Non-pigmented ciliary epithelial cell (primary cell): ENCODE measurements around the gene EGFL8.

Experiments used
- DNase-seq: peaks from one replicate; pipeline ENCODE4 v3.0.0-alpha.2; 2010; ENCODE audit warnings: low read depth

Gene EGFL8

DNA sequence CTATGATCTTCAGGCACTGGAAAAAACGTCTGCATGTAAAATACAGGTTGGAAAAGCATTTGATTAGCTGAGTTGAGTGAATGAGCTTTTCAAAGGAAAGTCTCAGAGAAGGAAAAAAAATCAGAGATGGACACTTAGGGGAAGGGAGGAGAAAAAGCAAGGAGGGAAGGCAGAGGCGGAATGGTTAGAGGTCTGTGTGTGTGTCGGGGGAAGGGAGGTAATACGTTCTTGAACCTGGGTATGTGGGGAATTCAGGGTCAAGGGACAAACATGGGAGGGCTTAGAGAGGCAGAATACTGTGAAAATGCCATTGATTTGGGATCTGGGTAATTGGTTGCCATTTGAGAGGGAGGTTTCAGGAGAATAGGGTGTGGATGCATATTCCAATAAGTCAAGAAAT, 17.7 kb upstream of the EGFL8 start:
- no peak for DNase-seq

DNA sequence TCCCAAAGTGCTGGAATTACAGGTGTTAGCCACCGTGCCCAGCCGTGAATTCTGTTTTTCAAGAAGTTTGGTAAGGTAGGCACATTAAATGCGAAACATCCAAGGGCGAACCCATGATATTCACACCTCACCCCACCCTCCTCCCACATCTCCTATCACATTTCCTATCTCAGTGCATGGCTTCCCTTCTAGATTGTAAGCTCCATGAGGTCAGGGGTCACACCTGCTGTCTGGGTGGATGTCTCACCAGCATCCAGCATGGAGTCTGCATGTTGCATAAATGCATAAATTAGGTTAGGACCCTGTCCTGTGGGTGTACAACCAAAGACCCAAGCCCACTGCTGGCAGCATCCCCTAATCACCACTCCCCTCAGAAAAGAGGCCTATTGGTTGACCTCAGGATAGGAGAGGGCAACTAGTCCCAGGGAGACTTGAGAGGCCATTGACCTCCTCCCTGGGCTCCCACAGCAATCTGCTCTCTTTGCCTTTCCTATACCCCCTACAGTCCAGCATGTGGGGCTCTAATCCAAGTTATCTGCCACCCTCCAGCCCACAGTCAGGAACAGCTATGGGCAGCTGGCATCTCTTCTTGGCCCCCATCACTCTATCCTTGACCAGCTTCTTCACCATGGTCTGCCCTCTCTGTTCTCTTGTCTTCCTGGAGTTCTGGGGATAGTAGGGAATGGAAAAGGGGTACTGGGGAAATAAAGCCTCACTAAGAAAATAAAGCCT, 16.8 kb upstream of the EGFL8 start:
- DNase-seq: no peak

DNA sequence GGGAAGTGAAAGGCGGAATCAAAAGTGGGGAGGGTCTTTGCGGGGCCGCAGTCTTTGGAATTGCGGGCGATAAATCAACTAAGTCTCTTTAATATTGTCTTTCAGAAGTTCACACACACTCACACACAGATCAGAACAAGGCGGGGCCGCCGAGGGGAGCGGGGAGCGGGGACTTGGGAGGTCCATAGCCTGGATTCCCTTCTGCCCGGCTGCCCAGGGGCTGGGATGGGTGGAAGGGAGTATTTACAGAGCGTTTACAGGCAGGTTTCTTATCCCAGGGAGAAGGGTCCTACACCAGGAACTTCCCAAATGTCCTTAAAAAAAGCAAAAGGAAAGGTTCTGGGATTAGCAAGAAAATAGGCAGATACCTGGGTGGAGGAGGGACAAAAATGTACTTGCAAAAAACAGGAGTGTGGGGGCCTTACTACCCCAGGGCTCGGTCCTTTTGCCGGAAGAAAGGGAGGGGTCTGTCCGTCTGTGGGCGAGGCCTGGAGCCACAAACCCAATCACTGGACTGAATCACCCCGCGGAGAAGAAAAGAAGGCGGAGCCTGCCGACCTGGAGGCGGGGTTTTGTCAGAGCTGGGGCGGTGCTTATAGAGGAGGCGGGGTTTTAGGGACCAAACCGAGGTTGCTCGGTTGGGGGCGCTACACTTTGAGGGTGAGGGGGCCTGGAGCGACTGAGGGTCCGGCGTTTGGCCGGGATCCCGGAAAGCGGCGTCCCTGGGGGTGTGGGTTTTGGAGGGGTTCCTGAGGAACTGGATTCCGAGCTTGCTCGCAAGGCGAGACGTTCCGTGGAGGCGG, 15.9 kb upstream of the EGFL8 start:
- no peak for DNase-seq

DNA sequence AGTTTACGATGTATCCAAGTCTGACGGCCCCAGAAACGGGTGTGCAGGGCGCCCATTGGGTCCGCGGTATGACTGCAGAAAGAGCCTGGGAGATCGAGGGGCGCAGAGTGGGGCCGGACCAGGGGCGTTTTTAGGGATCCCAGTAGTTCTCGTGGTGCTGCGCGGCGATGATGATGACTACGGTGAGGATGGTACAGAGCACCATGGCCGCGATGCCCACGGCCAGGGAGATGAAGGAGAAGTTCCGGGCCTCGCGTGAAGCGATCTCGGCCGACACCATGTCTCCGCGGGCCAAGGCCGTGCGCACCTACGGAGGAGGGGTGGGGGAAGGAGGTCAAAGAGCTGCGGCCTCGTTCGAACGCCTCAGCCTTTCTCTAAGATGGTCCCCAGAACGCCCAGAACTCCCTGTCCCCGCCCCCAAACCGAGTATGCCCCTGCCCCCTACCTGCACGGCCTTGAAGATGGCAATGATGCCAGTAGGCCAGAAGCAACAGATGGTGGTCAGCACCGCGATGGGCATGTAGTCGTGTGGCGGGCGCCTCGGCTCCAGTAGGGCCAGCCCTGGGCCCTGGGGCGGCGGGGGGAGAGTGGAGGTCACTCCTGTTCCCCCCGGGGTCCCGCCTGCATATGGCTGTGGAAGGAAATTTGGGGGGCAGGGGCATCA, 15.2 kb upstream of the EGFL8 start:
- DNase-seq: no peak

DNA sequence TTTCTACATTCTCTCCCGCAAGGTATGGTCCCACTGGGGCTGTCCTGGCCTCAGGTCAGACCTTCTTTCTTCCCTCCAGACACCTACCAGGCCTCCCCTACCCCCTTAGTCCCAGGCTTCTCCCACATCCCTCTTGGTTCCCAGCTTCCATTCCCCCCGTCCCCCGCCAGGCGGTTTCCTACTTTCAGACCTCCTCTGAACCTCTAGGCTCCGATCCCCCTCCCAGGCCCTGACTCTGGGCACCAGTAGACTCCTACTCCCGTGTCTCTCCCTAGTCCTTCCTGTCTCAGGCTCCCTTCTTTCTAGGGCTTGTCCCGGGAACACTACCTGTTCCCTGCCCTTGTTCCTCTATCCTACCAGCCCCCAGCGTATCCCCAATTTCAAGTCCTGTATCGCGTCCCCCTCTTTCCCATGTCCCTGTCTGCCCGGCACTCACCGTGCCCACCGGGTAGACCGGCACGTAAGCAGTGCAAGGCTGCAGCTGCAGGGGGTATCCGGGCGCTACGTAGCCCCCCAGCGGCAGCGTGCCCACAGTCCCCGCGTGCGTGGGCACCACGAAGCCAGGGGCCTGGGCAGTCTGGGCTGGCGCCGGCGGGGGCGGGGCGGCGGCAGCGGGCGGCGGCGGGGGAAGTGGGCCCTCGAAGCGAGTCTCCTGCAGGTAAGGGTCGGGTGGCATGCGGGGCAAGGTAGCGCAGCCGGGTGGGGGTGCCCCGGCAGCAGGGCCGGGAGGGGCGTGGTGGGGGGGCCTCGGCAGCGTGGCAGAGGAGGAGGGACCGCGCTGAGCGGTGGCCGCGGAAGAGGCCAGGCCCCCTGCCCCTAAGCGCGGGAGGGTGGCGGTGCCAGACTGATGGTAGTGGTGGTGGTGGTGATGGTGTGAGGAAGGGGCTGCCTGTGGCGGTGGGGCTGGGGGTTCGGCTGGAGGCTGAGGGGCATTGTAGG, 14.2 kb upstream of the EGFL8 start:
- DNase-seq: no peak

DNA sequence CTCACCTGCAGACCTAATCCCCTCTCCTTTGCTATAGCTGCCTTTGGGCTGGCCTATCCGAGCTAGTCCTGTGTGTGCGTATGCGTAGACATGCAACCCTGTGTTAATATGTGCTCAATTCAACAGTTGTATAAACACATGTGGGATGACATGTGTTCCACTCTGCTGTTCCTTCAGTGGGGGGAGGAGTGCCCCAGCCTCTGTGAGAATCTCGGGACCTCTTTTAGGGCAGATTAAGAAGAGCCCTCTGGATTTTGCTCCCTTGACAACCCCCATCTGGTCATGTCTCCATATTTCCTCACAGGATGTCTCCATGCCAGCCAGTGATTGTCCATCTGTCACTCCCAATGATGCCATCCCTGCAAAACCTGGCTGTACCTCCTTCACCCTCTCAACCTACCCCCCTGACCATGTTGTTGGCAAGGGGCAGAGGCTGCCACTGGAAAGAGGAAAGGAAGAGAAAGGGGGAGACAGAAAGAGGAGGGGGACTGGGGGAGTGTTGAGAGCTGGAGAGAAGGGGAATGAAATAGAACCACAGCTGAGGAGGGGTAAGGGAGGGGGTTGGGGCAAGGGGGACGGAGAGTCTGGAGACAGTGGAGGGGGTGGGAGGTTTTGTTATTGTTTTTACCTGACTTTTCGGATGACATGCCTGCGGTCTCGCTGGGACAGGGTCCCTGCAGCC, 13.1 kb upstream of the EGFL8 start:
- no peak for DNase-seq

DNA sequence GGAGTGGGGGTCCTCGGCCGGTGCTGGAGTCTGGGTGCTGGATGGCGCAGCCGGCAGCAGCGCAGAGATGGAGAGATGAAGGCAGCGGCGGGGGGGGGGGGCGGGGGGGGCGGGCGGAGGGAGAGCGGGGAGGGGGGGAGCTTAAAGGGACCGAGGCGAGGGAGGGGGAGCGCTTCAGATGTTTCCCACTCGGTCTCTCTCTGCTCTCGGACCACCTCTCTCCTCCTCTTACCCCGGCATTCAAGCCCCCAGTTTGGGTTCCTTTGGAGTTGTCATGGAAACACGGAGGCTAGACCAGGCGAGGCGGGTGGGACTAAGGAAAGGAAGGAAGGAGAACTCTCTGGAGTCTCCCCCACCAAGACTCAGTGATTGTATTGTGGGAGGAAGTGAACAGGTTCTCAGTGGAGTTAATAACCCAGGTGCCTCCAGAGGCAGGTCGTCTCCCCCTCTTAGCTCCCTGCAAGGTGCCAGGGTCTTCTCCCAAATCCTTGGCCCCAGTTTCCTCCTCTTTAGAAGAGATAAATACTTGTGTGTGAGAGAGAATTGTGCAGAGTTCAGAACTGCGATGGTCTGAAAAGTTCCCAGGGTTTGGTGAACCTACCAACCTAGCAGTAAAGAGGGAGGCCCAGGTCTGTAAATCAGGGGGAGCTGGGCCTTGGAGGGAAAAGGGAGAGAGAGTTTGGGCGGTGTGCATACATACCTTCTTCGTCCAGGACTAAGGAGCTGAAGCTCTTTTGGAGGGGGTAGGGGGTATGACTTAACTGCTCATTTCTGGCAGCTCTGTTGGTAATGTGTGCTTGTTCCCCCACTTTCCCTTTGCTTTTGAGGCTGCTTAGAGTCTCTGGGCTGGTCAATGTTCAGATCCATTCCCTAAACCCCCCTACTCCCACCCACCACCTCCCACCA, 12.3 kb upstream of the EGFL8 start, which contains the start of gene PRRT1:
PRRT1 (minus strand) TSS at position 77 of the 906 bp plus-strand sequence. CDS start 112 bp downstream, outside the sequence.
- no peak for DNase-seq

DNA sequence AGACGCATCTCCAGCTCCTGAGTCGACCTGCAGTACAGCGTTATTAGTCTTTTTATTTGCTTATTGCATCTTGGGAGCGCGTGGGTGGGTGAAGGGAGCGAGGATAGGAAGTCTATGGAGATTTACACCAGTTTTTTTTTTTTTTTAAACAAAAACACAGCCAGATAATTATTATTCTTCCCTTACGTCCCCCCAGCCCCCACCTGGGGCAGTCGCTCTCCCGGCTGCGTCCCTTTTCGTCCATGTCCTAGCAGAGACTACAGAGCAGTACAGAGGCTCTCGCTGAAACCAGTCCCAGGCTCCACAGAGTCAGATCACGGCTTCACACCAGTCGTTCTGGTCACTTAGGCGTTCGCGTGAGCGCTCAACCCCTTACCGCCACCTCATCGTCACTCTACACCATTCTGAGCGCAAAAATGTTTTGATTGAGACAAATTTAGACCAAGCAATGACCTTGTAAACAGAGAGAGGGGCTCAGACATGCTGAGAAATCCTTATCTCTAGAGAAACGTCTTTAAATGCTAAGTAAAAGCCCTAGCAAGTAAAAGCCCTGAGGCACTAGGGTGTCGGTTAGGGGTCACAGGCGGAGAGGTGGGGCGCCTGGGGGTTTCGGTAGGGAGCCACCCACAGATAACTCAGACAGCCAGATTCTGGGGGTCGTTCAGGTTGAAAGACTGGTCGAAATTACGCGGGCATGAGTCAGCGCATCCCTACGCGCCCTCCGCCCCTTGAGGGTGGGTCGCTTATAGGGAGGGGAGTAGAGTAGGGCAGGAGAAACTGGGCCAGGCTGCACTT, 11.4 kb upstream of the EGFL8 start:
- no peak for DNase-seq

DNA sequence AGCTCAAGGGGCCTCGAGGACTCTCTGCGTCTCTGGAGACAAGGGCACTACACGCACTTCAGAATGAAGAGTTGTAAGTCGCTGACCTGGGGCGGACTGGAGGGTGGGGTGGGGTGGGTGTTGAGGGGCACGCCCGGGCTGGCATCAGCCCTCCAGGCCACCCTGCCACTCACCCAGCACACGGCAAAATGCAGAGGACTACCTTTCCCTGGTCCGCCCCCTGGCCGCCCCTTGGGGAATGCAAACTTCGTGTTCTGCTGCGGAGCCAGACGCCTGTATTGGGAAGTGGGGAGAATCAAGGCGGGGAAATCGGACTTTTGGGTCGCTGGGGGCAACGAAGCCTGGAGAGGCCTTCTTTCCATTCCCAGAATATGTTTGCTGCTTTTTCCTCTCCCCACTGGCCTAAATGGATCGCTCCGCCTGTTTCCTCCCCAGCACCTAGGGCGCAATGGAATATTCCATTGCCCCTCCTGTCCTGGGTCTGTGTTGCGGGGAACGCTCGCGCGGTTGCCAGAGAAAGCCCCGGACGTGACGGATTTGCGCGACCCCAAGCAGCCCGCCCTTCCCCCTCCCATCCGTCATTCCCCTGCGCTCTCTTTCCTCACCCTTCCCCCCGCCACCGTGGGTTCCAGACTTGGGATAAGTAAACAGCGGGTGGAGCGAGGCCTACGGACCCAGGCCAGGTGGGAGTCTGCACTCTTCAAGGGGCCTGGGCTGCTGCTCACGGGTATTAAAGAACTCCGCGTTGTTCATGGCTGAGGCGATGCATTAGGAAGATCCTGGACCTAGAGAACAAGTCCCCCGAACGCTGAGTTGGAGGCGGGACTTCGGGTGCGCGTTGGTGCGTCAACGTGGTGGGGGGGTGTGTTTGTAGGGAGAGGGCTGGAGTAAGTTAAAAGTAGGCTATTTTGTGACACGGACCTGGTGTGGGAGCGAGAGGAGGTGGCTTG, 10.6 kb upstream of the EGFL8 start, which contains the start of gene PPT2:
PPT2 (plus strand) TSS at position 578 of the 950 bp plus-strand sequence. CDS start 454 bp downstream, outside the sequence.
- DNase-seq: peak; percentile 78

DNA sequence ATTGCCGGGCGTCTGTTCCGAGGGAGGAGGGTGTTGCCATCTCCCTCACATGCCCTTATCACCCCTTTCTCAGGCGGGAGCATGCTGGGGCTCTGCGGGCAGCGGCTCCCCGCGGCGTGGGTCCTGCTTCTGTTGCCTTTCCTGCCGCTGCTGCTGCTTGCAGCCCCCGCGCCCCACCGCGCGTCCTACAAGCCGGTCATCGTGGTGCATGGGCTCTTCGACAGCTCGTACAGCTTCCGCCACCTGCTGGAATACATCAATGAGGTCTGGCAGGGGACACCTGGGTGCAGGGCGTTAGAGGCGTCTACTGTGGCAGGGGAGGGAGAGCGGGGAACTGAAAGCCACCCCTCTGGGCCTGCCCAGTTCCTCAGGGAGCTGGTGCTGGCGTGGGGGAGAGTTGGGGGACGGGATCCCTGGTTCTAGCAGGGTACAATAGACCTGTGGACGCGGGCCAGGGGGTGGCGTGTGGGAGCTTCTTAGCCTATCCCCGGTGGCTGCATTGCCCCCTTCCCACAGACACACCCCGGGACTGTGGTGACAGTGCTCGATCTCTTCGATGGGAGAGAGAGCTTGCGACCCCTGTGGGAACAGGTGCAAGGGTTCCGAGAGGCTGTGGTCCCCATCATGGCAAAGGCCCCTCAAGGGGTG, 9.8 kb upstream of the EGFL8 start:
- DNase-seq: no peak

DNA sequence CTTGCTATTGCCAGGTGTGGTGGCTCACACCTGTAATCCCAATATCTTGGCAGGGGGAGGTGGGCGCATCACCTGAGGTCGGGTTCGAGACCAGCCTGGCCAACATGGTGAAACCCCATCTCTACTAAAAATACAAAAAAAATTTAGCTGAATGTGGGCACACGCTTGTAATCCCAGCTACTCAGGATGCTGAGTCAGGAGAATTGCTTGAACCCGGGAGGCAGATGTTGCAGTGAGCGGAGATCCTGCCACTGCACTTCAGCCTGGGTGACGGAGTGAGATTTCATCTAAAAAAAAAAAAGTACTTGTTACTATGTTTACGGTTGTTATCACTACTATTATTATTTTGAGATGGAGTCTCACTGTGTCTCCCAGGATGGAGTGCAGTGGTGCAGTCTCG, 7.5 kb upstream of the EGFL8 start:
- DNase-seq: no peak

DNA sequence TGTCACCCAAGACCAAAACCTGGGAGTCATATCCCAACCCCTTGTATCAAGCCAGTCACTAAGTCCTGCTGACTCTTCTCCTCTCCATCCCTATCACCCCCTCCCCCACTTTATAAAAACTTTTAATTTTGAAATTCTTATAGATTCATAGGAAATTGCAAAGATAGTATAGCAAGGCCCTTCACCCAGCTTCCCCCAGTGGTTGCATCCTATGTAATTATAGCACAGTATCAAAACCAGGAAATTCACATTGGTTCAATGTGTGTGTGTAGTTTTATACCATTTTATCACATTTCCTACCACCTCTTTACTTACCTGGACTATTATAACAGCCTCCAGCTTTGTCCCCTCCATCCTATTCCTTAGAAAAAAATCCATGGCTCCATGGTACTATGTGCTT, 6.3 kb upstream of the EGFL8 start:
- no peak for DNase-seq

DNA sequence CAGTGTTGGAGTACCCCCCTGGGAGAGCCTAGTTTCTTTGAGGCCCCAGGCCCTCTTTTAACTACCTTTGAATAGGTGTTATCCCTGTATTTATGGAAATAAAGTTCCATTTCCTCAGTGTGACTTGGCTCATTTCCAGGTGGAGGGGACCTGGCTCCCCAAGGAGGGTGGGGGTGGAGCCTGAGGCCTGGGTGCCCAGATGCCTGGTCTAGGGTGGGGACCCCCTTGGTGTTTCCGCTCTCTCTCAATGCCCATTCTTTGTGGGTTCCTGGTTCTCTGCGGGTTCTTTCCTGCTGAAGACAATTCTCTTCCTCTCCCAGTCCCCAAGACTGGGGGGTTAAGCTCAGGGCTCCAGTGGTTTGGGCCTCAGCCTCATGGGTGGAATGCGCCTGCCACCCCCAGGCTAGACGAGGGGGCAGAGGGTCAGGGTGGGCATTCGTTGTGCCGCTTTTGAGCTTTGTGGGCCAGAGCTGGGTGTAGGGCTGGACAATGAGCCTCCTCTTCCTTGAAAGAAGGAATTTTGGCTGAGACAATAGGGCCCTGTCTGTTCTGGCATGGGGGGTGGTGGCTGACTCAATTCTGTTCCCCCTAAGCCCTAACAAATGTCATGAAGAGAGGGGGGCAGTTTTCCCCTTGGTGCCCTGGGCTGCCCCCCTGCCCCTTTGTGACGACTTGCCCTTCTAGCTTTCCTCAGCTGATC, 686 bp upstream of the EGFL8 start:
- DNase-seq: no peak

DNA sequence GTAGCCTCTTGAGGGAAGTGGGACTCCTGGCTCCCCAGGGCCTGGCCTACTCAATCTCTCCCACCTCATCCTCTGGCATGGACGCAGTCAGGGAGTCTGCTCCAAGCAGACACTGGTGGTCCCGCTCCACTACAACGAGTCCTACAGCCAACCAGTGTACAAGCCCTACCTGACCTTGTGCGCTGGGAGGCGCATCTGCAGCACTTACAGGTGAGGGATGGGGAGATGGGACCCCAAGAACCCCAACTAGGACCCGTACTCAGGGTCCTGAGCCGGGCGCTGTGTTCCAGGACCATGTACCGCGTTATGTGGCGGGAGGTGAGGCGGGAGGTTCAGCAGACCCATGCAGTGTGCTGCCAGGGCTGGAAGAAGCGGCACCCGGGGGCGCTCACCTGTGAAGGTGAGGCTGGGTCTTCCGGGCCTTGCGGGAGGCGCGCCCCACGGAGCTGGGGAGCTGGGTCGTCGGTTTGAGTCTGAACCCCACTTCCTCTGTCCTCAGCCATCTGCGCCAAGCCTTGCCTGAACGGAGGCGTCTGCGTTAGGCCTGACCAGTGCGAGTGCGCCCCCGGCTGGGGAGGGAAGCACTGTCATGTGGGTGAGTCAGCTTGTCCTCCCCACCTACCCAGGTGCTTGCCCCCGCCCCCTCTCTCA, 2.1 kb downstream of the EGFL8 start:
- DNase-seq: no peak

DNA sequence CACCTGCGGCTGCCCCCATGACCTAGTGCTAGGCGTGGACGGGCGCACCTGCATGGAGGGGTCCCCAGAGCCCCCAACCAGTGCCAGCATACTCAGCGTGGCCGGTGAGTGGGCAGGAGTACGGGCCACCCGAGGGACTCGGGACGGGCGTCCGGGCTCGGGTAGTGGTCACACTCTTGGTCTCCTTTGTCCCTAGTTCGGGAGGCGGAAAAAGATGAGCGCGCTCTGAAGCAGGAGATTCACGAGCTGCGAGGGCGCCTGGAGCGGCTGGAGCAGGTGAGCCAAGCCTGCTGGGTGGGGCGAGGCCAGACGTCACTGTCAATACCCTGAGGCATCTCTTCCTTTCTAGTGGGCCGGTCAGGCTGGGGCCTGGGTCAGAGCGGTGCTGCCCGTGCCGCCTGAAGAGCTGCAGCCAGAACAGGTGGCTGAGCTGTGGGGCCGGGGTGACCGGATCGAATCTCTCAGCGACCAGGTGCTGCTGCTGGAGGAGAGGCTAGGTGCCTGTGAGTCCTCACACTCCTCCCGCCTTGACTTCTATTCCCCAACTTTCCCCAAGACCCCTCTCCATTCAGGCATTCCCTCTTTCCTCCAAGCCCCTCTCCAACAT, 2.9 kb downstream of the EGFL8 start:
- no peak for DNase-seq

DNA sequence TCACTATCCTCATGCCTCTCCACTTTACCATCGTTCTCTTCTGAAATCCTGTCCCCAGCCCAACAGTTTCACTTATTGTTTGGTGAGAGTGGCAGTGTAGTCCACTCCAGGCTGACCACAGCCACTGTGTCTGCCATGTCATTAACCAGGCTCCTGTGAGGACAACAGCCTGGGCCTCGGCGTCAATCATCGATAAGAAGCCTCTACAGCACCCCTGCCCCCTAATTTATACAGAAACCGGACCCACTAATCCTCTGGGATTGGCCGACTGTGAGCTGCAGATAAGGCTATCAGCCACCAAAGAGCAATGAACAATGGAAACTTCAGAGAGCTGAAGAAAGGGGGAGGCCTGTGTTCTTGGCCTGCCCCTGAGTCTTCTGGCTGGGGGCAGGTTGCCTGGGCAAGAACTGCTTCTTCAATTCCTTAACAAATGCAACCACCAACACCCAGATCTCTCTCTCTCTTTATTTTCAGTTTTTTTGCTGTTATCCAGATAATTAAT, 3.4 kb downstream of the EGFL8 start:
- no peak for DNase-seq
